SU-DHL-6 (cell line): Measurements from ENCODE around the gene PTPRC.

Experiments
- CTCF ChIP-seq: fragments of 200-600 bp; sonication (generic); IDR thresholded peaks from one replicate; pipeline ENCODE4 v1.5.1; 2017; ENCODE audit warnings: antibody characterized with exemption, mild to moderate bottlenecking, low read length, moderate library complexity; ENCODE audit not compliant: insufficient read depth, poor library complexity, severe bottlenecking
- EZH2phosphoT487 ChIP-seq: fragments of 200-600 bp; sonication (generic), shearing (Covaris generic); conservative IDR thresholded peaks from 2 replicates; pipeline ENCODE4 v1.6.1; 2018; ENCODE audit warnings: mild to moderate bottlenecking, antibody characterized with exemption, low read length, moderate library complexity, mixed read lengths

- TF ChIP-seq CTCF: no peak
- TF ChIP-seq EZH2phosphoT487: no peak
Measured at GRCh38 chr1:198599749-198600148, 39.1 kb upstream of the PTPRC start.
